PC-3 (cell line): ENCODE data around the gene LRP5. TPM values are rescaled to one million over a fixed set of nuclear protein-coding genes. Genes with fewer than 3 reads are reported as not detected.

Experiments
- ATAC-seq: fragments of 200-7000 bp; cut with Tn5 transposase; 2 replicates; pipeline ENCODE4 v1.9.1; 2020; ENCODE audit warnings: mild to moderate bottlenecking, moderate library complexity
- BruUV-seq: library from RNA; stranded (reverse); fragments of 400-500 nt; replicated peaks from 2 replicates; lab custom pipeline; 2021; lab: Mats Ljungman, UMichigan
- CTCF ChIA-PET: fragments of 300-600 bp; sonication (Branson Sonifier 250); formaldehyde crosslinking; loops from one replicate; lab custom pipeline; 2022; ENCODE audit warnings: antibody characterized with exemption; lab: Charles Lee
- POLR2A ChIA-PET: fragments of 300-600 bp; sonication (Branson Sonifier 250); formaldehyde crosslinking; loops from one replicate; lab custom pipeline; 2022; ENCODE audit warnings: antibody characterized with exemption; ENCODE audit not compliant: unreplicated experiment; lab: Charles Lee
- DNase-seq: peaks from one replicate; pipeline ENCODE4 v3.0.0-alpha.2; 2015
- H2AFZ ChIP-seq: fragments of 300-600 bp; sonication (generic); 2 replicates; pipeline ENCODE4 v1.6.0; 2016; ENCODE audit warnings: antibody characterized with exemption, low read length
- H3F3A ChIP-seq: fragments of 300-600 bp; sonication (generic); one replicate; pipeline ENCODE4 v1.6.0; 2017; ENCODE audit warnings: antibody characterized with exemption, low read length, control low read depth, mild to moderate bottlenecking; ENCODE audit not compliant: unreplicated experiment
- H3K27ac ChIP-seq: fragments of 300-600 bp; sonication (generic); 2 replicates; pipeline ENCODE4 v1.5.1; 2016; ENCODE audit warnings: mild to moderate bottlenecking, low read length
- H3K27me3 ChIP-seq: fragments of 300-600 bp; sonication (generic); 2 replicates; pipeline ENCODE4 v1.6.1; 2016; ENCODE audit warnings: low read length, mixed read lengths
- H3K36me3 ChIP-seq: fragments of 300-600 bp; sonication (generic); 2 replicates; pipeline ENCODE4 v1.6.1; 2016; ENCODE audit warnings: low read depth, mixed run types, low read length, mixed read lengths
- H3K4me1 ChIP-seq: fragments of 300-600 bp; sonication (generic); 2 replicates; pipeline ENCODE4 v1.5.1; 2016; ENCODE audit warnings: low read length; ENCODE audit not compliant: insufficient read depth
- H3K4me2 ChIP-seq: fragments of 300-600 bp; sonication (generic); 2 replicates; pipeline ENCODE4 v1.6.0; 2016; ENCODE audit warnings: low read length
- H3K4me3 ChIP-seq: fragments of 300-600 bp; sonication (generic); 2 replicates; pipeline ENCODE4 v1.5.1; 2016; ENCODE audit warnings: mild to moderate bottlenecking, low read length, mixed read lengths
- H3K79me2 ChIP-seq: fragments of 300-600 bp; sonication (generic); 2 replicates; pipeline ENCODE4 v1.6.1; 2017; ENCODE audit warnings: low read length, mixed read lengths
- H3K9ac ChIP-seq: fragments of 300-600 bp; sonication (generic); 2 replicates; pipeline ENCODE4 v1.6.0; 2016; ENCODE audit warnings: mild to moderate bottlenecking, low read length
- H3K9me2 ChIP-seq: fragments of 300-600 bp; sonication (generic); replicated peaks from 2 replicates; pipeline ENCODE4 v1.6.1; 2016; ENCODE audit warnings: mixed run types, low read length, mixed read lengths
- H3K9me3 ChIP-seq: fragments of 300-600 bp; sonication (generic); 2 replicates; pipeline ENCODE4 v1.6.1; 2016; ENCODE audit warnings: low read length, mixed read lengths
- H4K20me1 ChIP-seq: fragments of 300-600 bp; sonication (generic); 2 replicates; pipeline ENCODE4 v1.6.1; 2016; ENCODE audit warnings: low read length, mixed read lengths
- EZH2 ChIP-seq: fragments of 300-600 bp; sonication (generic); IDR thresholded peaks from one replicate; pipeline ENCODE4 v1.6.1; 2017; ENCODE audit warnings: antibody characterized with exemption, mild to moderate bottlenecking, low read length; ENCODE audit not compliant: unreplicated experiment
- EZH2phosphoT487 ChIP-seq: fragments of 300-600 bp; sonication (generic); IDR thresholded peaks from 2 replicates; pipeline ENCODE4 v1.6.1; 2018; ENCODE audit warnings: mild to moderate bottlenecking, antibody characterized with exemption, low read length, borderline replicate concordance
- intact Hi-C: fragments of 100-400 bp; cut with micrococcal nuclease; formaldehyde crosslinking; loops from 2 replicates; pipeline ENCODE4 v1.9.0; 2023
- total RNA-seq: library from RNA; depleted of rRNA; stranded (reverse); fragments of >200 nt; gene quantifications from 2 replicates; pipeline ENCODE4 v1.2.3, GENCODE V29; 2014
- TF ChIP-seq, protein P1 (sequence below): fragments of 300-600 bp; sonication (generic); conservative IDR thresholded peaks from 2 replicates; pipeline ENCODE4 v1.5.1; 2017; ENCODE audit warnings: antibody characterized with exemption, low read depth, mild to moderate bottlenecking, low read length

LRP5 gene
- total RNA-seq, 1 experiment from 2014 or later = 64.3 TPM

DNA sequence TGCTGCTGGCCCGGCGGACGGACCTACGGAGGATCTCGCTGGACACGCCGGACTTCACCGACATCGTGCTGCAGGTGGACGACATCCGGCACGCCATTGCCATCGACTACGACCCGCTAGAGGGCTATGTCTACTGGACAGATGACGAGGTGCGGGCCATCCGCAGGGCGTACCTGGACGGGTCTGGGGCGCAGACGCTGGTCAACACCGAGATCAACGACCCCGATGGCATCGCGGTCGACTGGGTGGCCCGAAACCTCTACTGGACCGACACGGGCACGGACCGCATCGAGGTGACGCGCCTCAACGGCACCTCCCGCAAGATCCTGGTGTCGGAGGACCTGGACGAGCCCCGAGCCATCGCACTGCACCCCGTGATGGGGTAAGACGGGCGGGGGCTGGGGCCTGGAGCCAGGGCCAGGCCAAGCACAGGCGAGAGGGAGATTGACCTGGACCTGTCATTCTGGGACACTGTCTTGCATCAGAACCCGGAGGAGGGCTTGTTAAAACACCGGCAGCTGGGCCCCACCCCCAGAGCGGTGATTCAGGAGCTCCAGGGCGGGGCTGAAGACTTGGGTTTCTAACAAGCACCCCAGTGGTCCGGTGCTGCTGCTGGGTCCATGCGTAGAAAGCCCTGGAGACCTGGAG, 74.1 kb downstream of the LRP5 start:
- H3K27me3 ChIP-seq = no peaks in the 10 kb centered on the region
- CTCF ChIA-PET = no interaction called here

DNA sequence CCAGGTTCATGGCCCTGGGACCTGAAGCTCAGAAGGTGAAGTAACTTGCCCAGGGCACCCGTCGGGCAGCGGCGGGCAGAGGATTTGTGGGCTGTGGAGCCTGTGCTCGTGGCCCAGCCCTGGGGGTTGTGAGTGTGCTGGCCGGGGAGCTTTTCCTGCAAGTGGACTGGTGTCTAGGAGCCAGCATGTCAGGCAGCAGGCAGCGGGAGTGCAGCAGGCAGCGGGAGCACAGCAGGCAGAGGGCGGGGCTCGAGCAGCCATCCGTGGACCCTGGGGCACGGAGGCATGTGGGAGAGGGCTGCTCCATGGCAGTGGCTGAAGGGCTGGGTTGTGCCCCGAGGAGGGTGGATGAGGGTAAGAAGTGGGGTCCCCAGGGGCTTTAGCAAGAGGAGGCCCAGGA, 75.4 kb downstream of the LRP5 start:
- Histone ChIP-seq H3K4me2 (no peak overlapping the region), H3K79me2 (peaks cover 11% of the 10 kb centered on the region; the same call in 1 of the 2 replicates), H3K9me2 (no peaks in the 10 kb centered on the region), H2AFZ (no peak overlapping the region), H3F3A (no peaks in the 10 kb centered on the region), H3K9me3 (no peaks in the 10 kb centered on the region), H3K27ac (no peak overlapping the region), H4K20me1 (no peaks in the 10 kb centered on the region), H3K4me3 (no peak overlapping the region), H3K9ac (no peak overlapping the region), H3K27me3 (no peaks in the 10 kb centered on the region), H3K36me3 (peaks cover 22% of the 10 kb centered on the region), H3K4me1 (no peaks in the 10 kb centered on the region)
- intact Hi-C loops = loop anchor here (10.0 kb wide), 1 partner anchor 47 kb away; no protein-coding TSS in a partner anchor
- CTCF ChIA-PET = interaction anchor here (0.6 to 1.7 kb wide), 2 partner anchors 93 to 130 kb away, joined by 3 to 4 read pairs; no protein-coding TSS in a partner anchor
- ATAC-seq (no peak), DNase-seq (no peak)
- BruUV-seq = no TSS peak
- TF ChIP-seq, protein P1, sequence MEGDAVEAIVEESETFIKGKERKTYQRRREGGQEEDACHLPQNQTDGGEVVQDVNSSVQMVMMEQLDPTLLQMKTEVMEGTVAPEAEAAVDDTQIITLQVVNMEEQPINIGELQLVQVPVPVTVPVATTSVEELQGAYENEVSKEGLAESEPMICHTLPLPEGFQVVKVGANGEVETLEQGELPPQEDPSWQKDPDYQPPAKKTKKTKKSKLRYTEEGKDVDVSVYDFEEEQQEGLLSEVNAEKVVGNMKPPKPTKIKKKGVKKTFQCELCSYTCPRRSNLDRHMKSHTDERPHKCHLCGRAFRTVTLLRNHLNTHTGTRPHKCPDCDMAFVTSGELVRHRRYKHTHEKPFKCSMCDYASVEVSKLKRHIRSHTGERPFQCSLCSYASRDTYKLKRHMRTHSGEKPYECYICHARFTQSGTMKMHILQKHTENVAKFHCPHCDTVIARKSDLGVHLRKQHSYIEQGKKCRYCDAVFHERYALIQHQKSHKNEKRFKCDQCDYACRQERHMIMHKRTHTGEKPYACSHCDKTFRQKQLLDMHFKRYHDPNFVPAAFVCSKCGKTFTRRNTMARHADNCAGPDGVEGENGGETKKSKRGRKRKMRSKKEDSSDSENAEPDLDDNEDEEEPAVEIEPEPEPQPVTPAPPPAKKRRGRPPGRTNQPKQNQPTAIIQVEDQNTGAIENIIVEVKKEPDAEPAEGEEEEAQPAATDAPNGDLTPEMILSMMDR = no peak
- TF ChIP-seq EZH2phosphoT487 (no peak), EZH2 (no peak)
- POLR2A ChIA-PET = no interaction called here

More for the DNA sequence above, 74.1 kb downstream of the LRP5 start:
- Histone ChIP-seq H3K4me2 (no peak overlapping the region), H3K4me3 (no peak overlapping the region), H3K27ac (no peak overlapping the region), H3K9ac (no peak overlapping the region), H3K4me1 (peaks cover 5% of the 10 kb centered on the region), H3K79me2 (peaks cover 16% of the 10 kb centered on the region; the same call in 1 of the 2 replicates), H3K9me2 (no peaks in the 10 kb centered on the region), H3F3A (no peaks in the 10 kb centered on the region), H2AFZ (no peak overlapping the region), H3K9me3 (no peaks in the 10 kb centered on the region), H3K36me3 (peaks cover 19% of the 10 kb centered on the region), H4K20me1 (no peaks in the 10 kb centered on the region)
- TF ChIP-seq, protein P1 = no peak
- TF ChIP-seq EZH2phosphoT487 = no peak
- TF ChIP-seq EZH2 = no peak
- BruUV-seq = no TSS peak
- POLR2A ChIA-PET = no interaction called here
- intact Hi-C loops = loop anchor here (10.0 kb wide), 1 partner anchor 48 kb away; no protein-coding TSS in a partner anchor
- ATAC-seq (peak; percentile 43), DNase-seq (peak; percentile 25)
